Activated CD8-positive, alpha-beta T cell treated with anti-CD3 and anti-CD28 coated beads for 36 hours (primary cell): Measurements from ENCODE around the gene AIMP2. TPM values are rescaled to one million over a fixed set of nuclear protein-coding genes. Genes with fewer than 3 reads are reported as not detected.
"Not testable (repeated sequence)": the region's sequence is repeated elsewhere in the genome, so short reads cannot be mapped to it uniquely, and the experiment has no call there.

ENCODE experiments used
- ATAC-seq: fragments of 200-7000 bp; cut with Tn5 transposase; one replicate; pipeline ENCODE4 v1.10.0; 2021; ENCODE audit warnings: mild to moderate bottlenecking, moderate library complexity
- CTCF ChIA-PET: fragments of 350-600 bp; sonication (Branson Sonifier 250); formaldehyde crosslinking; loops from one replicate; lab custom pipeline; 2021; ENCODE audit warnings: antibody characterized with exemption; lab: Charles Lee
- POLR2A ChIA-PET: fragments of 350-600 bp; sonication (Branson Sonifier 250); formaldehyde crosslinking; loops from one replicate; lab custom pipeline; 2021; ENCODE audit warnings: antibody characterized with exemption; lab: Charles Lee
- DNase-seq: peaks from one replicate; pipeline ENCODE4 v3.0.0-alpha.2; 2020
- H3K27ac Mint-ChIP-seq: one replicate; pipeline ENCODE4 v1.8.0; 2021; ENCODE audit warnings: mild to moderate bottlenecking, mixed read lengths
- H3K27me3 Mint-ChIP-seq: one replicate; pipeline ENCODE4 v1.8.0; 2021; ENCODE audit warnings: mixed read lengths
- H3K36me3 Mint-ChIP-seq: one replicate; pipeline ENCODE4 v1.8.0; 2021; ENCODE audit warnings: low read depth, mixed read lengths
- H3K4me1 Mint-ChIP-seq: one replicate; pipeline ENCODE4 v1.8.0; 2021; ENCODE audit warnings: low read depth, mixed read lengths
- H3K4me3 Mint-ChIP-seq: one replicate; pipeline ENCODE4 v1.8.0; 2021; ENCODE audit warnings: mild to moderate bottlenecking, moderate library complexity, mixed read lengths
- H3K9me3 Mint-ChIP-seq: one replicate; pipeline ENCODE4 v1.8.0; 2021; ENCODE audit warnings: mixed read lengths
- intact Hi-C: fragments of 100-400 bp; cut with micrococcal nuclease; formaldehyde crosslinking; loops from one replicate; pipeline ENCODE4 v1.10.0; 2022
- total RNA-seq, 2 experiments: library from RNA; stranded (reverse); gene quantifications; one replicate each; pipeline ENCODE4 v1.2.3, GENCODE V29; 2021
- TF ChIP-seq, protein P1 (sequence below): fragments of 200-600 bp; IDR thresholded peaks from one replicate; pipeline ENCODE4 v1.8.0; 2022; ENCODE audit warnings: antibody characterized with exemption, mild to moderate bottlenecking

Gene AIMP2
- total RNA-seq, 2 experiments from 2014 or later, result 50.6 to 54.7 TPM

GRCh38 chr7:6032641-6033040, 23.6 kb downstream of the AIMP2 start:
- peak overlapping the region; percentile 49 for H3K27ac Mint-ChIP-seq
- ChIA-PET POLR2A (no interaction called here), CTCF (no interaction called here)
- no peak overlapping the region for H3K4me3 Mint-ChIP-seq
- peaks cover 11% of the 10 kb centered on the region for H3K4me1 Mint-ChIP-seq
- no peak for DNase-seq
- no peaks in the 10 kb centered on the region for H3K27me3 Mint-ChIP-seq
- intact Hi-C loops, result no loop called here
- peaks cover 44% of the 10 kb centered on the region for H3K36me3 Mint-ChIP-seq
- TF ChIP-seq, protein P1, sequence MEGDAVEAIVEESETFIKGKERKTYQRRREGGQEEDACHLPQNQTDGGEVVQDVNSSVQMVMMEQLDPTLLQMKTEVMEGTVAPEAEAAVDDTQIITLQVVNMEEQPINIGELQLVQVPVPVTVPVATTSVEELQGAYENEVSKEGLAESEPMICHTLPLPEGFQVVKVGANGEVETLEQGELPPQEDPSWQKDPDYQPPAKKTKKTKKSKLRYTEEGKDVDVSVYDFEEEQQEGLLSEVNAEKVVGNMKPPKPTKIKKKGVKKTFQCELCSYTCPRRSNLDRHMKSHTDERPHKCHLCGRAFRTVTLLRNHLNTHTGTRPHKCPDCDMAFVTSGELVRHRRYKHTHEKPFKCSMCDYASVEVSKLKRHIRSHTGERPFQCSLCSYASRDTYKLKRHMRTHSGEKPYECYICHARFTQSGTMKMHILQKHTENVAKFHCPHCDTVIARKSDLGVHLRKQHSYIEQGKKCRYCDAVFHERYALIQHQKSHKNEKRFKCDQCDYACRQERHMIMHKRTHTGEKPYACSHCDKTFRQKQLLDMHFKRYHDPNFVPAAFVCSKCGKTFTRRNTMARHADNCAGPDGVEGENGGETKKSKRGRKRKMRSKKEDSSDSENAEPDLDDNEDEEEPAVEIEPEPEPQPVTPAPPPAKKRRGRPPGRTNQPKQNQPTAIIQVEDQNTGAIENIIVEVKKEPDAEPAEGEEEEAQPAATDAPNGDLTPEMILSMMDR, result no peak
- no peaks in the 10 kb centered on the region for H3K9me3 Mint-ChIP-seq
- no peak for ATAC-seq

- ChIA-PET POLR2A (interaction anchor here (0.6 kb wide), 1 partner anchor 10 kb away, joined by 3 read pairs; no protein-coding TSS in a partner anchor), CTCF (no interaction called here)
- H3K4me3 Mint-ChIP-seq, result no peak overlapping the region
- intact Hi-C loops, result no loop called here
- peaks cover 40% of the 10 kb centered on the region for H3K36me3 Mint-ChIP-seq
- DNase-seq (no peak), ATAC-seq (no peak)
- peaks cover 11% of the 10 kb centered on the region for H3K4me1 Mint-ChIP-seq
- H3K9me3 Mint-ChIP-seq, result no peaks in the 10 kb centered on the region
- TF ChIP-seq, protein P1, result no peak
- H3K27ac Mint-ChIP-seq, result no peak overlapping the region
- no peaks in the 10 kb centered on the region for H3K27me3 Mint-ChIP-seq
Observed at GRCh38 chr7:6035165-6035564, 26.1 kb downstream of the AIMP2 start.

DNA sequence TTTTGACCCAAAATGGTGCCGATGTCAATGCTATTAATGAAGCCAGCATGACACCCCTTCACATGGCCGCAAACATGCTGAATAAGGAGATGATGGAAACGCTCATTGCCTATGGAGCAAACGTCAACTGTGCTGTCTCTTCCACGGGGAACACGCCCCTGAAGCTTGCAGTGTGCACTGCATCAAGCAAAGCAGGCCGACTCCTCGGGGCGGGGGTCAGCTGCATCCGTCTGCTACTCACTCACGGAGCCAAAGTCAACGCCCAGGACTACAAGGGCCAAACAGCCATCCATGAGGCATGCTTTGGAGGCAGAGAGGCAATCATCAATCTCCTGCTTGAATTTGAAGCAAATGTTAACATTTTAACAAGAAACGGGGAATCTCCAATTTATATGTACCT, 26.6 kb downstream of the AIMP2 start:
- Mint-ChIP-seq H3K27ac (no peak overlapping the region), H3K9me3 (no peaks in the 10 kb centered on the region), H3K4me3 (no peak overlapping the region), H3K27me3 (no peaks in the 10 kb centered on the region), H3K4me1 (peaks cover 11% of the 10 kb centered on the region), H3K36me3 (peaks cover 41% of the 10 kb centered on the region)
- TF ChIP-seq, protein P1, result no peak
- CTCF ChIA-PET, result no interaction called here
- POLR2A ChIA-PET, result no interaction called here
- no peak for ATAC-seq
- no peak for DNase-seq
- intact Hi-C loops, result no loop called here

DNA sequence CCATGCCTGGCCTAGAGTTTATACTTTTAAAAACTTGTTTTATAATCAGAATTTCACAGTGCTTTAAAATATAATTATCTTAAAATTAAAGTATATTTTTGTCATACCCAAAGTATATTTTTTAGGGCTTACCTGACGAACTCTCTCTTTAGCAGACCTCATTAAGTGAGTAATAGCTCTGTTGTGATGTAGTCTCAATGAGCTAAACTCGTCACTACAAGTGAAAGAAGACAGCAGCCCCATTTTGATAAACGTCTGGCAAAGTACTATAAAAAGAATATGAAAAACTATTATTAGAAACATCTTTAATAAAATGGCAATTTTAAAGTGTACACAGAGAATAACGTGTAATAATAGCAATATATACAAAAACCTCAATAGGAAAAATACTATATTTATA, 40.7 kb downstream of the AIMP2 start:
- Mint-ChIP-seq H3K36me3 (peaks cover 14% of the 10 kb centered on the region), H3K27me3 (no peaks in the 10 kb centered on the region), H3K4me3 (no peak overlapping the region), H3K9me3 (no peaks in the 10 kb centered on the region), H3K27ac (no peak overlapping the region), H3K4me1 (peaks cover 4% of the 10 kb centered on the region)
- TF ChIP-seq, protein P1, result no peak
- ChIA-PET POLR2A (no interaction called here), CTCF (no interaction called here)
- ATAC-seq (no peak), DNase-seq (no peak)
- intact Hi-C loops, result no loop called here

GRCh38 chr7:6051185-6051584, 42.1 kb downstream of the AIMP2 start:
- ATAC-seq, POLR2A ChIA-PET, H3K27me3 Mint-ChIP-seq, CTCF ChIA-PET, H3K4me3 Mint-ChIP-seq, H3K4me1 Mint-ChIP-seq, DNase-seq, intact Hi-C loops, H3K27ac Mint-ChIP-seq, H3K9me3 Mint-ChIP-seq: not testable (repeated sequence)
- H3K36me3 Mint-ChIP-seq, result peaks cover 17% of the 10 kb centered on the region
